Smooth muscle cell of the umbilical artery (primary cell): ENCODE results near the gene TCL1B. TPM values are rescaled to one million over a fixed set of nuclear protein-coding genes. Genes with fewer than 3 reads are reported as not detected.

Experiments used
- total RNA-seq: library from RNA; depleted of rRNA; stranded (reverse); fragments of >200 nt; gene quantifications from 2 replicates; pipeline ENCODE4 v1.2.3, GENCODE V29; 2014

TCL1B gene, protein sequence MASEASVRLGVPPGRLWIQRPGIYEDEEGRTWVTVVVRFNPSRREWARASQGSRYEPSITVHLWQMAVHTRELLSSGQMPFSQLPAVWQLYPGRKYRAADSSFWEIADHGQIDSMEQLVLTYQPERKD
- not detected in 2 replicates for total RNA-seq

DNA sequence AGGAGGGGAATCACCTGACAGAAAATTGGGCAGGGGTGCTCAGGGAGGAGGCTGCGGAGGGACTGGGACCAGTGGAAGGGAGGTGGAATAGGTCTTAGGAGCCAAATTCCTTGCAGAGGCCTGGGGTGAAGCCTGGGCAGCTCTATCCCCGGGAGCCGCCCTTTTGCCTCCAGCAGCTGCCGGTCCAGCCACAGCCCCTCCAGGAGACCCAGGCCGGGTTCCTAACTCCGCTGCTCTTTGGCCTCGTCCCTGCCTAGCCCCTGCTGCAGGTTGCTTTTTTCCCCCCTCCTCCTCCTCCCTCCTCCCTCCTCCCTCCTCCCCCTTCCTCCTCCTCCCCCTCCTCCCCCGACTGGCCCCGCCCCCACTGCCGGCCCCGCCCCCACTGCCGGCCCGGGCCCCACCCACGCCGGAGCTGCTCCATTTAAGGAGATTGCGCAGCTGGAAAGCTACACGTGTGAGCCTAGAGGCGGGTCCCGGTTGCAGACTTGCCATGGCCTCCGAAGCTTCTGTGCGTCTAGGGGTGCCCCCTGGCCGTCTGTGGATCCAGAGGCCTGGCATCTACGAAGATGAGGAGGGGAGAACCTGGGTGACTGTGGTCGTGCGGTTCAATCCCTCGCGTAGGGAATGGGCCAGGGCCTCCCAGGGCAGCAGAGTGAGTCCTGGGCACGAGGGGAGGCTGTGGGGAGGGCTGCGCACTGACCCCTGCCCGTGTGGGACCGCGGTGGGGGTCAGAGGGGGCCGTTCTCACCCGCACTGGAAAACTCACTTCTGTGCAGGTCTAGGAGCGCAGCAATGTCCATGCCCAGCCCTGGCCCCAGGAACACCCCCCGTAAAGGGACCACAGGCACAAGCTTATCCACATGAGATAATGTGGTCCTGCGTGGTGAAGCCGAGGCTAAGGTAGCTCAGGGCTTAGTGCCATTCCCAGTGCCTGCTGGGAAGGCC is at the start of gene TCL1B:
TSS of gene TCL1B (plus strand) at position 449 of the 945 bp plus-strand sequence. CDS start at position 491, 42 bp downstream.

DNA sequence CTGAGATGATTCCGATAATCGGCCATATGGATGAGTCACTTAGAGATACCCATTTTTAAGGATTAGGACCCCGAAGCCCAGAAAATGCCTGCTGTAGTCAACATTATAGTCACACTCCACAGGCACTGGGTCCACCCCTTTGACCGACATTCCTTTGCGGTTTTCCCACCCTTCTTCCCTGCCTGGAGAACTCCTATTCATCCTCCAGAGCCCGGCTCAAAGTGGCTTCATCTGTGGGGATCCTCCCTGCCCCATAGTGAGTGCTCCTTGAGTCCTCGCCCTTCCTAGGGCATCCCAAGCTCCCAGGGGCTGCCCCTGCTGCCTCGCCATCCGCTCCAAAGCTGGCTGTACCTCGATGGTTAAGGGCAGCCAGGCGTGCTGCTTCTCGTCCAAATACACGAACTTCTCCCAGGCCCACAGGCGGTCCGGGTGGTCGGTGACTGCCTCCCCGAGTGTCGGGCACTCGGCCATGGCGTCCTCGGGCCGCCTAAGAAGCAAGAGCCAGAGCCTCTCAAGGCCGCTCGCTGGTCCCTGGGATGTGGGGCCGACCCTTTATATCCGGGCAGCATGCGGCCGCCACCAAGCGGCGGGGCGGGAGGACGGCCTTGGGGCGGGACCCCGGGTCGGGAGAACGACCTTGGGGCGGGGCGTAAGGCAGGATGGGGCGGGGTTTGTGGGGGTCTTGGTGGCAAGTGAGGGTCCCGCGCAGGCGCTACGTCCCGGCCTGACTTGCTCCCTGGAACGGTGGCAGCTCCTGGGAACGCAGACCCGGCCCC is 27.6 kb downstream of the TCL1B start, which contains the start of gene TCL1A:
TSS of gene TCL1A (minus strand) at position 530 of the 776 bp plus-strand sequence. CDS start at position 471, 59 bp downstream.

Other genes starting within 250 kb of the TCL1B start
- gene SYNE3, start 169.8 kb upstream of the TCL1B start, total RNA-seq = 6.2 and 15.2 TPM in 2 replicates
- 27.1 and 34.7 TPM in 2 replicates for gene GLRX5, start 151.4 kb upstream of the TCL1B start, total RNA-seq
- gene TCL1A, start 27.7 kb downstream of the TCL1B start, total RNA-seq = not detected in 2 replicates
- gene TUNAR, start 190.4 kb downstream of the TCL1B start, total RNA-seq = not detected in 2 replicates